ENCODE data around the gene DNAJC18.
"Not testable (repeated sequence)": the region's sequence is repeated elsewhere in the genome, so short reads cannot be mapped to it uniquely, and the experiment has no call there.

DNAJC18 gene

DNA sequence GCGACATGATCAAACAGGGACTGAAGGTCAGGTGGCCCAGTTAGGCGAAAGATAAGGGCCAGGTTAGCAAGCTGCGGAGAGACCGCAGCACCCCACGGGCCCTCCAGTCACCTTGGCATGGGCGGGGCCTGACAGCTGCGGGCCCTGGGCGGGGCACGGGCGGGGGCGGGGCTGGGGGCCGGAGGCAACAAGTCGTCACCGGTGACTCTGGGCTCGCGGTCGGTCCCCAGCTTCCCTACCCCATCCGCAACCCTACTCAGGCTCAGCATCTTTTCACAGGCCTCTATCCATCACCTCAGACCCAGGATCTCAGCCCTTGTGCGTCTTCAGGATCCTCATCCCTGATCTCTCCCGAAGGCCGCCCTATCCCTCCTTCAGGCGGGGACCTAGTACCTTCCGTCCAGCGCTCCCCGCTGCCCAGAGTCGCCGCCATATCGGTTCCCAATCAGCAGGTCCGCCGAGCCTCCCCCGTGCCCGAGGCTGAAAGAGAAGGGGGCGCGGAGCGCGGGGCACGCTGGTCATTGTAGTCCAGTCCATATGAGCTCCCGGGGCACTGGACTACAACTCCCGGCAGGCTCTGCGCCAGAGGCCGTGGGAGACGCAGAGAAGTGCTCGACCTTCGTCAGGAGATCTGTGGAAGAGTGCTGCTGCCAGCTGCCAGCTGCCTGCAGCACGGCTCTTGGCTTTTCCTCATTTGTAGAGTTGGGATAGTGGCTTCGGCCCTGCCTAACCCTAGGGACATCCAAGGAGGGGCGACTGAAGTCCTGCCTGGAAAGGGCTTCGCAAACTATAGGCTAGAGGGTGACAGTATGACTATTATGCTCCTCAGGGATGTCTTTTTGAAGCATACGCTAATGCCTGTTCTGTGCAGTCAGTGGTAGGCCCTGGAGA lies at the start of gene DNAJC18:
DNAJC18 (minus strand) TSS at position 513 of the 891 bp plus-strand sequence; CDS start at position 433, 80 bp downstream.
- DNase-seq (ENCODE audit: low read depth) = peak; percentile 85
- peak within 1 kb of the TSS; percentile 97 for H3K4me3 ChIP-seq (ENCODE audit: low read length)
- TF ChIP-seq CTCF (IDR thresholded peaks at IDR 0.05; ENCODE audit: insufficient read depth, low read depth, low read length, missing control alignments) = no peak

- H3K4me3 ChIP-seq (ENCODE audit: low read length) = no peak overlapping the region
- no peak for DNase-seq (ENCODE audit: low read depth)
- no peak for TF ChIP-seq CTCF (IDR thresholded peaks at IDR 0.05; ENCODE audit: insufficient read depth, low read depth, low read length, missing control alignments)
Observed at GRCh38 chr5:139488260-139488659, 48.9 kb upstream of the DNAJC18 start.

DNA sequence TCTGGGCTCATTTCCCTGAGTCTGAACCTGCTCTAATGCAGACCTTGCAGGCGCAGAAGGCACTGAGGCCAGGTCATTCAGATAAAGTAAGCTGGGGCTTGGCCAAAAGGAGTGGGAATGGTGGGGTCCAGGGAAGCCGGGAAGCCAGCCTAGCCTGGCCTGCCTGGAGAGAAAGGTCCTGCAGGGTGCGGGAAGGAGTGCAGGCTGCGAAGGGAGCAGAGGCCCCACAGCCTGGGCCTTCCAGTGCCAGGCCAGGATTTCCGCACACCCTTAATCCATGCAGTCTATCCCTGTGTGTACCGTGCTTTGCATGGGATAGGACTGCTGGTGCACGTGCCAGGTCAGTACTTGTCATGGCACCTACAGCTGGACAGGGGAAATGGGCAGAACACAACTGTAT lies 46.9 kb upstream of the DNAJC18 start:
- no peak for DNase-seq (ENCODE audit: low read depth)
- H3K4me3 ChIP-seq (ENCODE audit: low read length) = no peak overlapping the region
- no peak for TF ChIP-seq CTCF (IDR thresholded peaks at IDR 0.05; ENCODE audit: insufficient read depth, low read depth, low read length, missing control alignments)

GRCh38 chr5:139482890-139483208 lies 43.5 kb upstream of the DNAJC18 start:
- DNase-seq (ENCODE audit: low read depth); H3K4me3 ChIP-seq (ENCODE audit: low read length): not testable (repeated sequence)

GRCh38 chr5:139482050-139482889 lies 42.9 kb upstream of the DNAJC18 start, which contains the start of gene STING1:
Gene STING1, minus strand, starts transcription at chr5:139482758. Its CDS starts 1,054 bp downstream, at chr5:139481704.
- TF ChIP-seq CTCF (IDR thresholded peaks at IDR 0.05; ENCODE audit: insufficient read depth, low read depth, low read length, missing control alignments) = no peak
- peak; percentile 95 for DNase-seq (ENCODE audit: low read depth)
- H3K4me3 ChIP-seq (ENCODE audit: low read length) = peak within 1 kb of the TSS; percentile 33

DNA sequence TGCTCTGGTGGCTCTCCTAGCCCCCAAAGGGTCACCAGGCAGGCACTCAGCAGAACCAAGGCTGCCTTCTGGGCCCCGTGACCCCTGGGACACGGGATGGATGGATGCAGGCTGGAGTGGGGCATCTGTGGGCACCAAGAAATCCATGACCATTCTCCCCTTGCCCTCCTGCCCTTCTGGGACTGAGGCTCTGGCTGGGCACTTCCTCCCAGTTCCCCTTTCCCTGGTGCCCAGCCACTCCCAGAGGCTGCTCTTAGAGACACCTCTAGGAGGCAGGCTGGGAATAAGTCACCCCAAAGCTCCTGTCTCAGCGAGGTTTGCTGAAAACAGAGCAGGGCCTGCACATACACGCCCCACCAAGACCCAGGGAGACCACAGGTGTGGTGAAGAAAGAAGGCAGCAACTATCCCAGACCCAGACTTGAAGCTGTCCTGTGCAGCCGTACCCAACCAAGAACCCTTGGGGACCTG lies 42.3 kb upstream of the DNAJC18 start:
- peak; percentile 77 for DNase-seq (ENCODE audit: low read depth)
- peak; percentile 37 for TF ChIP-seq CTCF (IDR thresholded peaks at IDR 0.05; ENCODE audit: insufficient read depth, low read depth, low read length, missing control alignments)

GRCh38 chr5:139481122-139481533 lies 41.8 kb upstream of the DNAJC18 start:
- H3K4me3 ChIP-seq (ENCODE audit: low read length) = no peak overlapping the region
- DNase-seq (ENCODE audit: low read depth) = peak; percentile 41
- no peak for TF ChIP-seq CTCF (IDR thresholded peaks at IDR 0.05; ENCODE audit: insufficient read depth, low read depth, low read length, missing control alignments)

More for the DNA sequence above, 42.3 kb upstream of the DNAJC18 start:
- H3K4me3 ChIP-seq (ENCODE audit: low read length) = peak overlapping the region; percentile 33

GRCh38 chr5:139479729-139480128 lies 40.4 kb upstream of the DNAJC18 start:
- H3K4me3 ChIP-seq (ENCODE audit: low read length); DNase-seq (ENCODE audit: low read depth): not testable (repeated sequence)

DNA sequence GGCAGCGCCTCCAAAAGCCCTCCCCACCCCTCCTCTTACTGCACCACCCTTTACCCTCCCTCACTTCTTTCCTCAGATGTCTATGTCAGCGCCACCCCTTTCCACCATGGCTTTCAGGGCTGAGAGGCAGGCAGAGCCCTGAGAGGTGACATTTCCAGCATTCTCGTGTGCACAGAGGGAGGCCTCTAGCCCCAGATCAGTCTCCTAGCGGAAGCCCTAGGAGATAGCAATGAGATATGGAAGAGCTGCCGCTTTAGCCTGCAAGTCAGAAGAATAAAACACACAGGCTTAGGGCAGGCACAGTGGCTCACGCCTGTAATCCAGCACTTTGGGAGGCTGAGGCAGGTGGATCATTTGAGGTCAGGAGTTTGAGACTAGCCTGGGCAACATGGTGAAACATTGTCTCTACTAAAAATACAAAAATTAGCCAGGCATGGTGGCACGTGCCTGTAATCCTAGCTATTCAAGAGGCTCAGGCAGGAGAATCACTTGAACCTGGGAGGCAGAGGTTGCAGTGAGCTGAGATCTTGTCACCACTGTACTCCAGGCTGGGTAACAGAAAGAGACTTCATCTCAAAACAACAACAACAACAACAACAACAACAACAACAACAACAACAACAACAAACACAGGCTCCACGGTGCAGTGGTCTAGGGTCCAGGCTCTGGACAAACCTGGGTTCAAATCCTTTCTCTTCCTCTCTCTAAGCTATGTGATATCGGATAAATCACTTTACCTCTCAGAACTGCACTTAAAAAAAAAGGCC lies 39.5 kb upstream of the DNAJC18 start:
- H3K4me3 ChIP-seq (ENCODE audit: low read length); DNase-seq (ENCODE audit: low read depth): not testable (repeated sequence)
